DMS 273 (cell line): ENCODE results near the gene SCUBE1.
A peak's percentile ranks its signal among the peaks of the same experiment; 100 is the strongest.
"Not testable (repeated sequence)": the region's sequence is repeated elsewhere in the genome, so short reads cannot be mapped to it uniquely, and the experiment has no call there.

ENCODE experiments used
- DNase-seq: peaks from one replicate; lab custom pipeline; 2025; ENCODE audit not compliant: unreplicated experiment; lab: John Stamatoyannopoulos, UW

SCUBE1 gene

GRCh38 chr22:43360576-43360975 is 17.4 kb upstream of the SCUBE1 start:
- DNase-seq: no peak

- no peak for DNase-seq
These were observed 13.7 kb upstream of the SCUBE1 start for GRCh38 chr22:43356881-43357280.

- DNase-seq: not testable (repeated sequence)
These were observed 12.5 kb upstream of the SCUBE1 start for GRCh38 chr22:43355688-43356087.

- DNase-seq: no peak
These were observed 8.8 kb upstream of the SCUBE1 start for GRCh38 chr22:43351966-43352345.

GRCh38 chr22:43349636-43350035 is 6.5 kb upstream of the SCUBE1 start:
- no peak for DNase-seq

GRCh38 chr22:43346521-43346929 is 3.4 kb upstream of the SCUBE1 start:
- DNase-seq: peak; percentile 77

GRCh38 chr22:43345761-43346301 is 2.7 kb upstream of the SCUBE1 start:
- no peak for DNase-seq

- no peak for DNase-seq
These were observed 2.2 kb upstream of the SCUBE1 start for GRCh38 chr22:43345356-43345755.

- DNase-seq: no peak
These were observed 1.3 kb upstream of the SCUBE1 start for GRCh38 chr22:43344520-43344787.

GRCh38 chr22:43343670-43344519 is 723 bp upstream of the SCUBE1 start:
- DNase-seq: no peak

GRCh38 chr22:43342347-43343261 is 568 bp downstream of the SCUBE1 start:
- DNase-seq: peak; percentile 8

GRCh38 chr22:43341565-43341964 is 1.6 kb downstream of the SCUBE1 start:
- DNase-seq: peak; percentile 11

GRCh38 chr22:43338766-43339345 is 4.3 kb downstream of the SCUBE1 start:
- DNase-seq: peak; percentile 36

- DNase-seq: peak; percentile 21
These were observed 5.2 kb downstream of the SCUBE1 start for GRCh38 chr22:43337946-43338345.

- peak; percentile 25 for DNase-seq
These were observed 5.8 kb downstream of the SCUBE1 start for GRCh38 chr22:43337385-43337784.

- no peak for DNase-seq
These were observed 8.8 kb downstream of the SCUBE1 start for GRCh38 chr22:43334378-43334777.

GRCh38 chr22:43333978-43334377 is 9.2 kb downstream of the SCUBE1 start:
- no peak for DNase-seq

GRCh38 chr22:43333156-43333555 is 10.0 kb downstream of the SCUBE1 start:
- DNase-seq: no peak

GRCh38 chr22:43331698-43332097 is 11.5 kb downstream of the SCUBE1 start:
- DNase-seq: no peak

GRCh38 chr22:43331069-43331451 is 12.1 kb downstream of the SCUBE1 start:
- no peak for DNase-seq
